ENCODE results near the gene MRPL43.
"Not testable (repeated sequence)": the region's sequence is repeated elsewhere in the genome, so short reads cannot be mapped to it uniquely, and the experiment has no call there.

- TF ChIP-seq E2F4 (CRISPR knock-in tag; IDR thresholded peaks at IDR 0.05; ENCODE audit: low read depth); ATF2 (CRISPR knock-in tag; IDR thresholded peaks at IDR 0.05); MYC (IDR thresholded peaks at IDR 0.05; ENCODE audit: low read depth, low read length); MYC (CRISPR knock-in tag; IDR thresholded peaks at IDR 0.05; ENCODE audit: borderline replicate concordance, low read depth); ESRRB (CRISPR knock-in tag; IDR thresholded peaks at IDR 0.05; ENCODE audit: borderline replicate concordance); GATAD2B (IDR thresholded peaks at IDR 0.05; ENCODE audit: borderline replicate concordance); MEF2D (tag; conservative IDR thresholded peaks at IDR 0.05; ENCODE audit: low read depth); CREM (IDR thresholded peaks at IDR 0.05; ENCODE audit: low read depth); CBX3 (IDR thresholded peaks at IDR 0.05; ENCODE audit: borderline replicate concordance in 1 of 2, low read length in 2 of 2); ZNF121 (CRISPR knock-in tag; conservative IDR thresholded peaks at IDR 0.05); POLR2A (conservative IDR thresholded peaks at IDR 0.05); ZNF449 (CRISPR knock-in tag; IDR thresholded peaks at IDR 0.05); CTCF (IDR thresholded peaks at IDR 0.05 in 2 of 3, conservative IDR thresholded peaks at IDR 0.05 in 1 of 3; ENCODE audit: insufficient read depth in 2 of 3, low read depth in 1 of 3, low read length in 3 of 3): not testable (repeated sequence)
Measured at GRCh38 chr10:100975397-100975796, 11.9 kb downstream of the MRPL43 start.
